ENCODE data around the gene MGP.

The MGP gene

DNA sequence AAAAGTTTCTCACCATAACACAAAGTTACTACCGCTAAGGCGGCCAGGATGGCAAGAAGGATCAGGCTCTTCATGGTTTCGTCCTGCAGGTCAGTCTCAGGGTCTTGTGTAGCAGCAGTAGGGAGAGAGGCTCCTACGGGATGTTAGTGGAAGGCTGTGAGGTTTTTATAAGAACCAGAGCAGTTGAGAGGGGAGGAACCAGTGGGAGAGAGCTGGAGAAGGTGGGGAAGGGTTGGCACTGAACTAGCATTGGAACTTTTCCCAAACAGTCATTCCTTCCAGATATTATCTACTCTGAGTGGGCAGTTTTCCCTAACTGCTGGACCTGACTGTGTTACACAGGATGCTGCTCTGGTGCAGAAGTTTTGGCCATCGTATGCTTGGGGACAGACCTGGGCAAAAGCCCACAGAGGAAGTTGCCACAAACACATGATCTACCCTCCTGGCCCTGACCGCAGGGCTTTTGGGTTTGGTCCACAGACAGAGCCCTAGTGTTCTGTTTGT, at the start of gene MGP:
Gene MGP, minus strand, starts transcription at position 137 of the 504 bp plus-strand sequence. Its CDS starts 63 bp downstream, at position 74.
- DNase-seq (ENCODE audit: low spot score): no peak

DNA sequence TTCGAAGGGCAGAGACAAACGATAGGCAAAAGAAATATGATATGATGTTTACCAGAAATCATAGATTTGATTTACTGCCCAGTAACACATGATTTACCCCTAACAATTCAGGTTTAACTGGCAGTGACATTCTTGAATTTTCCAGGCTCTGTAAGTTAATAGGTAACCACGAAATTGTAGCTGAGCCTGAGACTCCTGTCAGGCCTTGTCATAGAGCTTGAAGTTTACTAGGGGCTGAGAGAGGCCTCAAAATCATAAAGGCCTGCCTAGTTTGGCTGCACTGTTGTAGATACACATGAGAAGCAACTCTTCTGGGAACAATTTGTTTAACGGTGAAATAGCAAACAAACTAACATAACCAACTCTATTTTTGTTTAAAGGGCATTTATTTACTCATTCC, 49.4 kb upstream of the MGP start:
- no peak for DNase-seq (ENCODE audit: low spot score)

DNA sequence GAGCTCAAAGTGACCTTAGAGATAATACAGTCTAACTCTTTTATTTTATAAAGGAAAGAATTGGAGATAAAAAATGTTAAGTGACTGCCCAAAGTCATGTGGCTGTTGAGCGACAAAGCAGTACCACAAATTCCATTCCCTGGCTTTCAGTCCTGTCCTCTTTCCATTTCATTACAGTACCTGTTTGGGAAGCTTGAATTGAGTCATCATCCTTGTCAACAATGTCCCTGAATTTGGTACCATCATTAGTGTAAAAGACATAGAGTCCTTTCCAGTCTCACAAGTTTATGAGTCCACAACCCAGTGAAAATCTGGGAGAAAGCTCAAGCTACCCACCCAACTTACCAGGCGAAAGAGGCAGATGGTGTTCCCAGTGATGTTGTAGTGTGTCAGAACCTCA, 48.9 kb upstream of the MGP start:
- DNase-seq (ENCODE audit: low spot score): no peak

DNA sequence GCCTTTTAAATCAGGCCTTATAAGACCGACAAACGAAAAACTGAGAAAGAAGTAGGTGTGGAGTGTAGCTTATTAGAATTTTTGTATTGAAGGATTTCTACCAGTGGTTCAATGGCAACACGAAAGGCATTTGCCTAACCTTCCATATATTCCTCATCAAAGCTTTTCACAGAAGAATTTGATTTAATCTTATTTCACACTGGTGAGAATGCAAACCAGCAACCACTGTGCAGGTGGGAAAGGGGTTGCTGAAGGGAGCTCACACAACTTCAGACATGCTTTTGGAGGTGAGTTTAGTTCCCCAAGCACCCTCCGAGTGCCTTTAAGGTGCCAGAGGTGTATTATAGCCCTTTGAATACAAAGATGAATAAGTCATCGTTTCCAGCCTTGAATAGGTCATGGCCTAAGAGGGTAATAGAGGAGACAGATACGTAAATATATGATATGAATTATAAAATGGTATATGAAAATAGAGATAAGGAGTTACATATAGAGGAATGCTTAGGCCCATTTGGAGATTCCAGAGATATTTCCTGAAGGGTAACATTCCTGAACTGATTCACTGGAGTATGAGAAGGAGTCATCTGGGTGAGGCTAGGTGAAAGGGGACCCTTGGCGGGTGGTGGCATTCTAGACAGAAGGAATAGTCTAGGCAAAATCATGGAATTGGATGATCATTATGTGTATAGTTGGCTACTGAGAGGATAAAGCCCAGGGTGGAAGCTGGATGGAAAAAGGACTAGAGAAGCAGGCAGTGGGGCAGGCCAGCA, 46.3 kb upstream of the MGP start:
- no peak for DNase-seq (ENCODE audit: low spot score)

DNA sequence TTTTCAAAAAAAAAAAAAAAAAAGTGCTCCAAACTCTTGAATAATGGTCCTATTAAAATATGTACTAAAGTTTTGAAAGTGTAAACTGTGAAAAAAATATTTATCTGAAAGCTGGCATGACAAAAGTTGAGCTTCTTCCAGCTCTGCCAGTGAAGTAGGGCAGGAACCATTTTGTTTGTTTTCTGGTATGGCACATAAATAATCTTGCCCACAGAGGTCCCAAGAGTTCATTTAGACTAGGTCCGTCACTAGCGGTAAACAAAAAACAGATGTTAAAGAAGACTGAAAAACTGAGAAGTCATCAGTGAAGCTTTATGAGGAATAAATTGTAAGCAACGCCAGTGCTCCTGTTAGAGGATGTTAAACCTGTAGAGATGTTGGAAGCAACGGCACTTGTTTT, 45.7 kb upstream of the MGP start:
- DNase-seq (ENCODE audit: low spot score): no peak

DNA sequence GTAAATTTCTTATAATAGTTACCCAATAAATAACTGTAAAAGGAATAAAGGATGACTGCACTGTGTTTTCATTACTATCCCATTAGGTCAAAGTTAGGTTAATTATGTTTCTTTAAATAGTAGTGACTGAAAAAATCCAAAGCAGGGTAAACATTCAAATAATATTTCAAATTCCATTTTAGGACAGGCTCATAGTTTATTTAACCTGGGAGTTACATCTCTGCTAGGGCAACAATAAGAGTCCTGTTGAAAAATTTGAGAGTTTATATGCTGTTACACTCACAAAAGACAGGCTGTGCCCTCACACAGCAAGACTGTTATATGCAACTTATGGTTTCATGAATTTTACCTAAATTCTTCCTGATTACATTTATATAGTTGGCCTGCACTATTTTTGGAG, 44.6 kb upstream of the MGP start:
- no peak for DNase-seq (ENCODE audit: low spot score)

DNA sequence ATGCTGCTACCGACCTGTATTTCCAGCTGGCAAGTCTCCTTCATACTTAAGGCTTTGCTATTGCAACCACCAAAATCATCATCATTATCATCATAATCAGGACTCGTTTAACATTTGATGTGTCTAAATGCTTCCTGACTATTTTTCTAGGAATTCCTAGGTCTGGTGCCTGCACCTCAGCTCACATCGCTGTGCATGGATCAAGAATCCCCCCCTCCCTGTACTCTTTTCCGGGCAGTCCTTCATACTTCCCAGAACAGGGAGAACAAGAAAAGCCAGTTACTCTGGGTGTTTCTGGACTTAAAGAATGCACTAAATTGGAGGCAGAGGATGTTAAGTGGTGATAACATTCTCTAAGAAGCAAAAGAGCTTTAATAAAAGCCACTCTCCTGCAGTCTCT, 43.3 kb upstream of the MGP start:
- no peak for DNase-seq (ENCODE audit: low spot score)

DNA sequence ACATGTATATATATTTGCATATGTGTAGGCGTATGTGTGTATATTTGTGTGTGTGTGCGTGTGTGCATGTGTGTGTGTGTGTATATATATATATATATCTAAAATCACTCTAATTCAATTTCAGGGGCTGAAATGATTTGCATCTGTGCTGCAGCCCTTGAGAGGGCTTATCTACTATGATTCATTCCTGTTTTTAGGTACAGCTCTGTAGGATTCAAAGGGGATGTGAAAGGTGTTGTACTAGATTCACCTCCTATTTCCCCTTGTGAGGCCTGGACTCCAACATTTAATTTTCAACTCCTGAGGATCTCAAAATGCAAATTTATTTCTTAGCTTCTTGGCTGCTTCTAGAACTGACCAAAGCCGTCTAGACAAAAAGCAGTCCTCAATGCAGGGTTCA, 41.6 kb upstream of the MGP start:
- DNase-seq (ENCODE audit: low spot score): no peak

DNA sequence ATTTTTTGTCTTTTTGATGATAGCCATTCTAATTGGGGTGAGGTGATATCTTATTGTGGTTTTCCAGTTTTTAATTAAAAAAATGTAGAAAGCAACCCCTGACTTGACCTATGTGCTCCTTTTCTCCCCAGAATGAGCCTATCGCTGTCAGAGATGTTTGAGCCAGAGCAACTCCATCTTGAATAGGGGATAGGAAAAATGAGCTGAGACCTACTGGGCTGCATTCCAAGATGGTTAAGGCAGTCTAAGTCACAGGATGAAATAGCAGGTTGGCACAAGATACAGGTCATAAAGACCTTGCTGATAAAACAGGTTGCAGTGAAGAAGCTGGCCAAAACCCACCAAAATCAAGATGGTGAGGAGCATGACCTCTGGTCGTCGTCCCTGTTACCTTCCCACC, 38.9 kb upstream of the MGP start:
- no peak for DNase-seq (ENCODE audit: low spot score)

DNA sequence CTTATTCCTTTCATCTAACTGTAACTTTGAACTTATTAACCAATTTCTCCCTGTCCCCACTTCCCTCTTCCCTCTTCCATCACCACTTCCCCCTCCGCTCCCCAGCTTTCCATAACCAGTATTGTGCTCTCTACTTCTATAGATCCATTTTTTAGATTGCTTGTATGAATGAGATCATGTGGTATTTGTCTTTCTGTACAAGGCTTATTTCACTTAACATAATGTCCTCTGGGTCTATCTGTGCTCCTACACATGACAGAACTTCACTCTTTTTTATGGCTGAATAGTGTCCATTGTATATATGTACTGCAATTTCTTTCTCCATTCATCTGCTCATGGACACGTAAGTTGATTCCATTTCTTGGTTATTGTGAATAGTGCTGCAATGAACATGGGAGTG, 38.3 kb upstream of the MGP start:
- no peak for DNase-seq (ENCODE audit: low spot score)

DNA sequence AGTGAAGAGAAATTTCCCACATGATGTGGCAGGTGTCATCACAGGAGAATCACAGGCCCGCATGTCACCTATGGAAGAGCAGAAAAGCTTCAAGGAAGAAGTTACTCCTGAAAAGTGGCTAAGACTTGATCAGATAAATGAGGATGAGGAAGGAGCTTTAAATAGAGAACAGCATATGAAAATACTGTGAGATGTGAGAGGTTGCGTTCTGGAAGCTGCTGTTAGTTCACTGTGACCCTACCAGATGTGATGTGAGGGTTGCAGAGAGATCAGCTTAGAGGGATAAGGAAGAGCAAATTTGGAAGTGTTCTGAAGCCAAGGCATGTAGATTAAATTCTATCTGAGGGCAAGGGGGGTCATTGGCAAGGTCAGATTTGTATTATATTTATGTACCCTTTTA, 35.6 kb upstream of the MGP start:
- no peak for DNase-seq (ENCODE audit: low spot score)

DNA sequence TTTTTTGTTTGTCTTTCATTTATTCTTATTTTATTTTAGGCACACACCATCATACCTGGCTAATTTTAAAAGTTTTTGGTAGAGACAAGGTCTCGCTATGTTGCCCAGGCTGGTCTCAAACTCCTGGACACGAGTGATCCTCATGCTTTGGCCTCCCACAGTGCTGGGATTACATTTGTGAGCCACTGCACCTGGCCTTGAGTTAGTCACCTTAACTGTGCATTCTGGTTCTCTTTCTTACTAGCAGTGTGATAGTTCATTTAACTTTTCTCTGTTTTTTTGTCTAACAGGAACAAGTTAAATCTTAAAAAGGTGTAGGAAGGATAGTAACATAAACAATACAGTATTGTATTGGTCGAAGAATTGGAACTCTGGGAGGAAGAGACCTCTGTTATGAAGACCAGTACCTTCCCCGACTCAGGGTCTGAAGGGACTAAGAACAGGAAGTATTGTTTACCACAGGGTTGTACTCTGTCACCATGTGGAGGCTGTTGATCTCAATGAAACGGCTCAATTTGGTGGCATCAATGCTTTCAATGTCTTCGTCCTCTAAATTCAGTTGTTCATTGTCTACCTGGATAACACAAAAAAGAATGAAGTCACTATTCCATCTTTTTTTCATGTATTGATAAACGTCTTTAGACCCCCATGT, 34.9 kb upstream of the MGP start:
- no peak for DNase-seq (ENCODE audit: low spot score)

DNA sequence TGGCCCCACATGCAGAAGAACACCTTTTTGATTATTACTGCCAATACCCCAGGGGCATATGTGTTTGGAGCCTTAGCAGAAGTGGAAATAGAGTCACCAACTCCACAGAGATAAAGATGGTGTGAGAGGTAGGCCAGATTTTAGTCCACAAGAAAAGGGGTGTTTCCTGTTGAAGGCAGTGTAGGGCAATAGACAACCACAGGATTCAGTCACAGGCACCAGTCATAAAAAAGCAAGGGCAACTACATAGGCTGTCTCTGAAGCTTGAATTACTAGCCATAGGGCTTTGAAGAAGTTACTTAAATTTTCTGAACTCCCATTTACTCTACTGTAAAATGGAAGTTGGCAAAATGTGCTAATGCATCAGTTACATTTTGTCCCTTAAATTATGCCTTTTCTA, 33.8 kb upstream of the MGP start:
- DNase-seq (ENCODE audit: low spot score): no peak

DNA sequence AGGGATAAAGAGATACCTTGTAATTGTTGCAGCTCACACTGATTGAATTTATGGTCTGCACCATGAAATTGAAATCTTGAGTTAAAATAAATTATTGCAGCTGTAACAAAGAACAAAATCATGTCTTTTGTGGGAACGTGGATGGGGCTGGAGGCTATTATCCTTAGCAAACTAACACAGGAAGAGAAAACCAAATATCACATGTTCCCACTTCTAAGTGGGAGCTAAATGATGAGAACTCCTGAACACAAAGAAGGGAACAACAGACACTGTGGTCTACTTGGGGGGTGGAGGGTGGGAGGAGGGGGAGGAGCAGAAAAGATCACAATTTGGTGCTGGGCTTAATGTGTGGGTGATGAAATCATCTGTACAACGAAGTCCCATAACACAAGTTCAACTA, 30.1 kb upstream of the MGP start:
- no peak for DNase-seq (ENCODE audit: low spot score)

DNA sequence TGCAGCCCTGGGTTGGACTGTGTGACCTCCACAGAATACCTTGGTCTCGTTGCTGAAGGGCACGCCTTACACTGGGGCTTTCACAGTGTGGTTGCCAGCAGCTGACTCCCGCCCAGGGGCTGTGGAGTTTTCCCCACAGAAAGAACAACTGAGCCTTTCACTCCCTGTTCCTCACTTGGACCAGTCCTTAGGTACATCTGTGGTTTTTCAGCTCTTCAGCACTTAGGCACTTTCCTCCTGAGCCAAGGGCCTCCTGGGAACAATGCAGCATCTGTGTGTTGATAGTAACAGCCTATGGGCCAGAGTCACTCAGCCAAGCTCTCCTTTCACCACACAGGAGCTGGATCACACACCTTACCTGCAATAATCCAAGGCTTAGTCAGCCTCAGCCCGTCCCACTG, 27.7 kb upstream of the MGP start:
- no peak for DNase-seq (ENCODE audit: low spot score)

DNA sequence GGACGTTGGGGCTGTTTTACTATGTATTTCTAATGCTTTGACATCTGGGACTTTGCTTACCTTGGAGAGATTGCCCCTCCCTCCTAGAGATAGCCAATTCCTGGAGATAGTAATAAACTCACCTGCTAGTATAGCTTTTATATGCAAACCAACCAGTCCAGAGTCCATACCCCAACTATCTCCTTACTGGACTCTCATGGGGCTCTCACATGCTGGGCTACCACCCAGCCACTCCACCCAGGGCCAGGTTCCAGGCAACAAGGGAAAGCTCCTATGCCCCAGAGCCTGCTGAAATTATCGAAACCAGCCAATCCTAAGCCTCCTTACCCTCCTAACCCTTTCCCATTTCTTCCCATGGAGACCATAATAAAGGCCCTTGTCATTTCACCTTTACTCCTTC, 25.5 kb upstream of the MGP start:
- DNase-seq (ENCODE audit: low spot score): no peak

DNA sequence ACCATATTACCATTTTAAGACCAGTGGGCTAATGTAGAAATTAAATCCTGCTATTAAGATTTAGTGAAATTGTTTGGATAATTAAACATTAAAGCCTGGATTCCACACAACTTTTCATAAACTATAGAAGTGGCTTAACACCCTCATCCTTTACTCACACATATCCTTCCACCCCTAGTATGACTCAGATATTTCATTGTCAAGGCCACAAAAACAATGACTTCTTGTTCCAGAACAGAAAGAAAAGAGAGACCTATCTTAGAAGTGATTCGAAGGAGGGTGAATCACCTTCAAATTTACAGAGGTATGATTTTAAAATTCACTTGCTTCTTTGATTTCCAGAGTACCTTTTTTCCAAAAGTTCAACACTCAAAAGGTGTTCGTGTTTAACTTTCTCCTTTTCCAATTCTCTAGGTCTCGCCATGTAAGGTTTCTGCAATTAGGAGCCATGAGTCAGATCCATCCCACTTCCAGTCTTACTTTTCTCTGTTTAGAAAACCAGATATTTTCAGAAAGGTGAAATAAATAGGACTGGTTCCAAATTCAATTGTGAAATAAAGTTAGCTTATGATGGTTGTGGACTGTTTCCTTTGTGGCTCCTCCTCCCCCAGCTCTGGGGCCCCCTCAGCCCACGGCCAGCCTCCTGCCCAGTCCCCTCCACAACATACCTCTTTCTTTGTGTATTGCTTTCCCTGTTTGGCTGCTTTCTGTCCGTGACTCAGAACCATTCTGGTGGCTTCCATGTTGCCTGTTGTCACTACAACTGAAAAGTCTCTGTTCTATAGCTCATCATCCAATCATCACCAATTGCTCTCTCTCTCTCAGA, 24.6 kb upstream of the MGP start:
- DNase-seq (ENCODE audit: low spot score): no peak

DNA sequence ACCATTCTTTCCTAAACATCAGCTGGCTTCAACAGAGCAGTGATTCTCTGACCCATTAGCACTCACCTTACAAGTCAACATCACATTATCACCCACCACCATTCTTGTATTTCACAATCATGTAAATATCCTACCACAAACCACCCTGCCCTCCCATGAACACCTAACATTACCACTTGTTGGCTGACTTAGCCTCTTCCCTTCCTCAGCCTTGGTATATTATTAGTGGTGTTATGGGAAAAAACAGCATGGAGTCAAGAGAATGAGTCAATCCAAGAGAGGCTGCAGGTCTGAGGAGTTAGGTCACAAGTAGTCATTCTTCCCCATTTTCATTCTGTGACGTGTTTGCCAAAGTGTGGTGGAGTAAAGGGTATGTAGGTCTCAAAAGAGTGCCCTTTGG, 22.3 kb upstream of the MGP start:
- no peak for DNase-seq (ENCODE audit: low spot score)

DNA sequence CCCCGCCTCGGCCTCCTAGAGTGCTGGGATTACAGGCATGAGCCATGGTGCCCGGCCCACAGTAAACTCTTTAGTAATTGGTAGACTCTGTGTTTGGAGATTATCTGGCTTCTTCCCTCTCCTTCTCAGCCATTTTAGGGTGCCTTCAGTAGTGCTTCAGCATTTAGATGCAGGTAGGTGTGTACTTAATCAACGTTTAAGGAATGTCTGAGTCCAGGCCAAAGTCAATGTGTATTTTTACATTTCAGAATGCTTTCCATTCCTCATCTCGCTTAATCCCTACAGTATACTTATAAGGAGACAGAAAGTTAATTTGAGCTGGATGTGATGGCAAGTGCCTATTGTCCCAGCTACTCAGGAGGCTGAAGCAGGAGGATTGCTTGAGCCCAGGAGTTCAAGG, 20.5 kb upstream of the MGP start:
- DNase-seq (ENCODE audit: low spot score): no peak

DNA sequence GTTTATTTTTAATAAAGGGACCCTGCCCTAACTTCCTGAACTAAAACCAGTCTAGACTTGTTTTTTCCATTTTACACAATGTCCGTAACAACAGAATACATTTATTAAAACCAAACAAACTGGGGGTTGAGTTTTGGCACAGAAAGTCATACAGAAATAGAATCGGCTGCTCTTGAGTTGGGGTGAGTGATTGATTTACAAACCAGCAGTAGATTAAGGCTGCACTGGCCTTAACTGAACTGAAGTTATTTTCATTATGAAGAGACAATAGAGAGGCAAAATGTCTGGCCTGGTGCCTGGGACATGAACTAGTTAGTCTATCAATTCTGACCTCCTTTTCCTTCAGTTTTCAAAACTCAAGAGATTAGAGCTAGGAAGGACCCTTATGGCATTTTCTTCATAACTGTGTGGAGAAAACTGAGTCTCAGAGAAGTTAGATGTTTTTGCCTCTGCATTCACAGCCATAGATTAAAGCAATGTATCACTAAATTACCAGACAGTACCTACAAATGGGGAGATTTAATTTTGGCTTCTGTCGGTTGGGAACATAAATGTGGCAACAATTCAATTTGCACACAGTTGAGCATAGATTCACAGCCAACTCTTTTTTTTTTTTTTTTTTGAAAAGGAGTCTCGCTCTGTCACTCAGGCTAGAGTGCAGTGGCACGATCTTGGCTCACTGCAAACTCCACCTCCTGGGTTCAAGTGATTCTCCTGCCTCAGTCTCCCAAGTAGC, 19.8 kb upstream of the MGP start:
- DNase-seq (ENCODE audit: low spot score): no peak

DNA sequence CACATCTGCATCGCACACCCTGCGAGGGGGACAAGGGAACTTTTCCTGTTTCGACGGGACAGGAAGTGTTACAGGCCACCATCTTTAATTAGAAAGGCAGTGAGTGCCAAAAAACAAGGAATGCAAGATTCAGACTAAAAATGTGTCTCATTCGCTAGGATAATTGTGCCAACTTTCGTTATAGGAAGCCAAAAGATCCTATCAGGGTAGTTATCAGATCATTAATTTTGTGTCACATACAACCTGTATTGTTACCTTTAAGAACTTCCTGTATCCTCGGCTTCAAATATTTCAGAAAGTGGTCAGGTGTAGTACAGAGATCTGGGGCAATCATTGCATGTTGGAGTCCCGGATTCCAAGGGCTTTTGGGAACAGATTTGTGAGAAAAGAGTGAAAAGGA, 19.2 kb upstream of the MGP start:
- no peak for DNase-seq (ENCODE audit: low spot score)

DNA sequence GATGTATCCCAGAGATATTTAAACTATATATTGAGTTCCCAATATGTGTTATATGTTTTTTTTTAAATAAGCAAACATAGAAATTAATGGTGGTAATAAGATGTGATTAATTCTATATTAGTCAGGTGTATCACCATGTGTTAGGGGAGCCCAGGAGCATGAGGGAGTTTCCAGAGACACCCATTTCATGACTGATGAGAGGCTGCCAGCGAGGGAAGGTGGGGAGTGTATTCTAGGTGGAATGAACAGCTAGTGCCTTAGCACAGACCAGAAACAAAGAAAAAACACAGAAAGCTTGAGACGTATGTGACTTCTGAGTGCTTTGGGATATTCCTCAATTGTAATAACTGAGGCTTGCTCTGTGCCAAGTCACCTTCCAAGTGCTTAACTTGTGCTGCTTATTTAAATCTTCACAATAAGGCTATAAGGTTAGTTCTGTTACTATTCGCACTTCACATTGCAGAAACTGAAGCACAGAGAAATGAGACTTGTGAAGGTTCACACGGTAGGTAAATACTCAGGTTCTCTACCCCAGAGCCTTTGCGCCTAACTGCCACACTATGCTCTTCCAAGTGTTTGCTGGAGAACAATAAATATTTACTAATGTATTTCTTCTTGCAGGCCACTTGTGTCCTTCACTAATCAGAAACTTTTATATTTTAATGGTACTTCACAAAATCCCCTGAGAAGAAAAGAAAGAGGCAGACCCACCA, 17.9 kb upstream of the MGP start:
- DNase-seq (ENCODE audit: low spot score): no peak

Measured in ecto neural progenitor cell (in vitro differentiated cells).